Heart left ventricle (tissue), 16 donors: ENCODE data around the gene C2orf74. TPM values are rescaled to one million over a fixed set of nuclear protein-coding genes. Genes with fewer than 3 reads are reported as not detected.

Source experiments
- ATAC-seq, 4 donors: fragments of 200-7000 bp; cut with Tn5 transposase; one replicate each; pipeline ENCODE4 v1.9.1; 2020 to 2022; ENCODE audit warnings: moderate library complexity in 4 of 4, mild to moderate bottlenecking in 3 of 4, moderate number of reproducible peaks in 1 of 4
- DNase-seq, 5 donors: peaks; one replicate each; pipeline ENCODE4 v3.0.0-alpha.2; 2020
- H3K27ac ChIP-seq, 12 donors: fragments of 200-600 bp; sonication (generic) in 4 of 12; one replicate each; pipeline versions ENCODE4 v1.5.0 to v1.8.0; 2016 to 2022; ENCODE audit warnings: mild to moderate bottlenecking in 2 of 12
- H3K27me3 ChIP-seq, 9 donors: fragments of 200-600 bp; sonication (generic) in 2 of 9; one replicate each; pipeline versions ENCODE4 v1.5.1 to v1.8.0; 2016 to 2022; ENCODE audit warnings: mild to moderate bottlenecking in 3 of 9
- H3K36me3 ChIP-seq, 9 donors: fragments of 200-600 bp; sonication (generic) in 2 of 9; one replicate each; pipeline versions ENCODE4 v1.5.0 to v1.8.0; 2018 to 2022; ENCODE audit warnings: mild to moderate bottlenecking in 2 of 9
- H3K4me1 ChIP-seq, 12 donors: fragments of 200-600 bp; sonication (generic) in 4 of 12; one replicate each; pipeline versions ENCODE4 v1.5.0 to v1.8.0; 2016 to 2022; ENCODE audit warnings: mild to moderate bottlenecking in 3 of 12
- H3K4me3 ChIP-seq, 12 donors: fragments of 200-600 bp; sonication (generic) in 4 of 12; one replicate each; pipeline versions ENCODE4 v1.5.0 to v1.8.0; 2017 to 2022; ENCODE audit warnings: mild to moderate bottlenecking in 9 of 12, moderate library complexity in 4 of 12
- H3K9me3 ChIP-seq, 12 donors: fragments of 200-600 bp; sonication (generic) in 4 of 12; one replicate each; pipeline versions ENCODE4 v1.5.0 to v1.8.0; 2016 to 2022; ENCODE audit warnings: mild to moderate bottlenecking in 1 of 12
- CTCF ChIP-seq, 12 donors: fragments of 200-600 bp; sonication (generic) in 4 of 12; IDR thresholded peaks; one replicate each; pipeline versions ENCODE4 v1.5.0 to v1.8.0; 2018 to 2022; ENCODE audit warnings: antibody characterized with exemption in 12 of 12, mild to moderate bottlenecking in 5 of 12
- POLR2A ChIP-seq, 2 donors: fragments of 450-650 bp; IDR thresholded peaks; one replicate each; pipeline ENCODE4 v1.6.1; 2017; ENCODE audit warnings: antibody characterized with exemption in 2 of 2, mild to moderate bottlenecking in 2 of 2, moderate library complexity in 2 of 2
- WGBS, 4 donors: extraction: QIAGEN DNeasy Blood & Tissue Kit in 2 of 4; methylation state at CpG; one replicate each; pipeline versions ENCODE4 v1.1.5 to v1.1.7; 2013 to 2018; 5-methylcytosine and 5-hydroxymethylcytosine counted together
- intact Hi-C, 10 donors: fragments of 100-400 bp; cut with DNase I; formaldehyde crosslinking; loops; one replicate each; pipeline versions ENCODE4 v1.11.1 to v1.14.2; 2022
- long read RNA-seq, 3 donors: library from polyadenylated mRNA; unstranded; transcript quantifications; one replicate each; pipeline ENCODE4 v2.0.0, GENCODE V29; 2020 to 2021
- polyA plus RNA-seq, 2 donors: library from polyadenylated mRNA; stranded (reverse); fragments of 200-250 nt; gene quantifications; one replicate each; pipeline ENCODE4 v1.2.3, GENCODE V29; 2013
- total RNA-seq, 9 donors: library from RNA; depleted of rRNA in 2 of 9; stranded (reverse); fragments of >200 nt in 2 of 9; fragmentation: NEBNext Ultra II Directional in 3 of 9; extraction: Animal tissue kit (Norgen Biotek cat#: 25700) in 3 of 9; gene quantifications; one replicate each; pipeline versions ENCODE4 v1.1.0 to v1.2.4, GENCODE V29; 2016 to 2023
- donor health status: ischemic (EF 13 %, LVEDD 7.1; RV severe dilation, severe dysfunction).
- donor health status: healthy with polysubstance abuse.
- donor health status: DM: no; HTN: yes; CAD: no.
- donor health status: DM: no; HTN: no; CAD: no.
- donor health status: ischemic (EF 25% LVEDD 6.9; RV normal size, moderate dysfunction).
- donor health status: ischemic (EF 25% LVEDD 5.7; RV mildly dilated, moderate dysfunction).
- donor health status: healthy.
- donor health status: DM: yes; HTN: yes; CAD: no.
- donor health status: ischemic (EF 35%, LVEDD 5.7; RV mildly dilated, moderate dysfunction).
- donor health status: nonischemic (EF 11% LVEDD 7.7; RV severe dilation, severe dysfunction).
- donor health status: DM: yes; HTN: yes; CAD: no.
- donor health status: PGD.
- donor health status: ischemic (EF 29% LVEDD 5.4; RV normal size, mild dysfunction).
- donor health status: nonischemic (EF 23%, LVEDD 6.1; RV moderate dilation, normal function).

The C2orf74 gene
- total RNA-seq: 10 to 100 TPM; 12.3 to 38.4 (median 17.7) TPM
- polyA plus RNA-seq: 10 to 100 TPM; 16.6 to 51.8 TPM
- long read RNA-seq, donor 1, partial matches to known transcripts: 0 of 6 reads
- long read RNA-seq, donor 1, other reads (novel, unspliced or antisense): 5 of 6 reads
- long read RNA-seq, donor 2, partial matches to known transcripts: 0 of 7 reads
- long read RNA-seq, donor 2, other reads (novel, unspliced or antisense): 3 of 7 reads
- long read RNA-seq, donor 3, partial matches to known transcripts: 0 of 6 reads
- long read RNA-seq, donor 3, other reads (novel, unspliced or antisense): 2 of 6 reads

- WGBS, 4 donors: 88 to 94% (median 93%) methylated on average over 5 of the region's 5 CpGs
- Histone ChIP-seq H3K27me3 (no peaks in the 10 kb centered on the region), H3K27ac (no peak within 1 kb of the TSS), H3K36me3 (peaks cover 0 to 85% (median 58%) of the 10 kb centered on the region in 9 donors), H3K4me3 (no peak within 1 kb of the TSS), H3K4me1 (no peaks in the 10 kb centered on the region), H3K9me3 (peaks cover 0 to 11% (median 0%) of the 10 kb centered on the region in 12 donors)
- TF ChIP-seq CTCF (IDR thresholded peaks at IDR 0.05) (no peak), POLR2A (IDR thresholded peaks at IDR 0.05) (no peak)
- DNase-seq: no peak
- intact Hi-C loops: no loop called here
- no peak for ATAC-seq
Observed at GRCh38 chr2:61161888-61162287, at the start of gene C2orf74. Gene C2orf74 (plus strand): TSS chr2:61162188. CDS start chr2:61162515, 327 bp downstream.

GRCh38 chr2:61114147-61114546 lies 47.8 kb upstream of the C2orf74 start:
- WGBS, 4 donors: 87 to 93% (median 89%) methylated on average over 6 of the region's 6 CpGs
- DNase-seq (no peak), ATAC-seq (no peak)
- H3K27me3 ChIP-seq: no peaks in the 10 kb centered on the region
- no peak overlapping the region for H3K4me3 ChIP-seq
- no peak overlapping the region for H3K27ac ChIP-seq
- no peaks in the 10 kb centered on the region for H3K9me3 ChIP-seq
- H3K4me1 ChIP-seq: no peaks in the 10 kb centered on the region
- TF ChIP-seq CTCF (IDR thresholded peaks at IDR 0.05): no peak
- no peak for TF ChIP-seq POLR2A (IDR thresholded peaks at IDR 0.05)
- intact Hi-C loops: no loop called here
- H3K36me3 ChIP-seq: peaks cover 0 to 84% (median 52%) of the 10 kb centered on the region in 9 donors

- no peak for DNase-seq
- peaks cover 0 to 87% (median 55%) of the 10 kb centered on the region in 9 donors for H3K36me3 ChIP-seq
- 96 to 98% (median 97%) methylated on average over 2 of the region's 2 CpGs for WGBS, 4 donors
Observed at GRCh38 chr2:61116302-61116701, 45.7 kb upstream of the C2orf74 start.

GRCh38 chr2:61117534-61117933 lies 44.5 kb upstream of the C2orf74 start:
- no peak for DNase-seq
- WGBS, 4 donors: 96 to 99% (median 98%) methylated on average over 1 of the region's 1 CpG
- TF ChIP-seq CTCF (IDR thresholded peaks at IDR 0.05) (no peak), POLR2A (IDR thresholded peaks at IDR 0.05) (no peak)
- Histone ChIP-seq H3K27me3 (no peaks in the 10 kb centered on the region), H3K9me3 (no peaks in the 10 kb centered on the region), H3K36me3 (peaks cover 0 to 87% (median 61%) of the 10 kb centered on the region in 9 donors), H3K4me3 (no peak overlapping the region), H3K4me1 (no peaks in the 10 kb centered on the region), H3K27ac (no peak overlapping the region)
- ATAC-seq: no peak
- intact Hi-C loops: no loop called here

More at GRCh38 chr2:61116302-61116701, 45.7 kb upstream of the C2orf74 start:
- ATAC-seq: no peak
- intact Hi-C loops: no loop called here
- Histone ChIP-seq H3K4me1 (no peaks in the 10 kb centered on the region), H3K27ac (no peak overlapping the region), H3K27me3 (no peaks in the 10 kb centered on the region), H3K9me3 (no peaks in the 10 kb centered on the region), H3K4me3 (no peak overlapping the region)
- TF ChIP-seq CTCF (IDR thresholded peaks at IDR 0.05) (no peak), POLR2A (IDR thresholded peaks at IDR 0.05) (no peak)
